ENCODE data around the gene SORBS1.

The SORBS1 gene

DNA sequence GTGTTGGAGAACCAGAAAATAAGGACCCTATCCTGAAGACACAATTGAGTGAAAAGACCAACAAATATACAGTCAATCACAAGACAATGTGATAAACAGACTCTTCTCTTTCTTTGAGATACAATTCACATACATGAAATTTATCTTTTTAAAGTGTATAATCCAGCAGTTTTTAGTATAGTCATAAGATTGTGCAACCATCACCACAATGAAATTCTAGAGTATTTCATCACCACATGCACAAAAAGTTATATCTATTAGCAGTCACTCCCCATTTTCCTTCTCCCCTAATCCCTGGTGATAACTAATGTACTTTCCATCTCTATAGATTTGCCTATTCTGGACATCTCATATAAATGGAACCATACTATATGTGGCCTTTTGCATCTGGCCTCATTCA is 8.2 kb upstream of the SORBS1 start:
- TF ChIP-seq, protein P1, sequence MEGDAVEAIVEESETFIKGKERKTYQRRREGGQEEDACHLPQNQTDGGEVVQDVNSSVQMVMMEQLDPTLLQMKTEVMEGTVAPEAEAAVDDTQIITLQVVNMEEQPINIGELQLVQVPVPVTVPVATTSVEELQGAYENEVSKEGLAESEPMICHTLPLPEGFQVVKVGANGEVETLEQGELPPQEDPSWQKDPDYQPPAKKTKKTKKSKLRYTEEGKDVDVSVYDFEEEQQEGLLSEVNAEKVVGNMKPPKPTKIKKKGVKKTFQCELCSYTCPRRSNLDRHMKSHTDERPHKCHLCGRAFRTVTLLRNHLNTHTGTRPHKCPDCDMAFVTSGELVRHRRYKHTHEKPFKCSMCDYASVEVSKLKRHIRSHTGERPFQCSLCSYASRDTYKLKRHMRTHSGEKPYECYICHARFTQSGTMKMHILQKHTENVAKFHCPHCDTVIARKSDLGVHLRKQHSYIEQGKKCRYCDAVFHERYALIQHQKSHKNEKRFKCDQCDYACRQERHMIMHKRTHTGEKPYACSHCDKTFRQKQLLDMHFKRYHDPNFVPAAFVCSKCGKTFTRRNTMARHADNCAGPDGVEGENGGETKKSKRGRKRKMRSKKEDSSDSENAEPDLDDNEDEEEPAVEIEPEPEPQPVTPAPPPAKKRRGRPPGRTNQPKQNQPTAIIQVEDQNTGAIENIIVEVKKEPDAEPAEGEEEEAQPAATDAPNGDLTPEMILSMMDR (IDR thresholded peaks at IDR 0.05; ENCODE audit: extremely low read depth, insufficient read depth, missing control alignments): no peak
- no peak for DNase-seq (ENCODE audit: low spot score)
- in situ Hi-C loops (cut with MboI; ENCODE audit: low pct_unique_long_range_greater_than_20kb, low sequenced_read_pairs, unreplicated experiment): no loop called here

- in situ Hi-C loops (cut with MboI; ENCODE audit: low pct_unique_long_range_greater_than_20kb, low sequenced_read_pairs, unreplicated experiment): no loop called here
- TF ChIP-seq, protein P1 (IDR thresholded peaks at IDR 0.05; ENCODE audit: extremely low read depth, insufficient read depth, missing control alignments): no peak
- DNase-seq (ENCODE audit: low spot score): no peak
These were observed 6.9 kb upstream of the SORBS1 start for GRCh38 chr10:95567903-95568630.

GRCh38 chr10:95566136-95566535 is 5.0 kb upstream of the SORBS1 start:
- DNase-seq (ENCODE audit: low spot score): no peak
- in situ Hi-C loops (cut with MboI; ENCODE audit: low pct_unique_long_range_greater_than_20kb, low sequenced_read_pairs, unreplicated experiment): no loop called here
- TF ChIP-seq, protein P1 (IDR thresholded peaks at IDR 0.05; ENCODE audit: extremely low read depth, insufficient read depth, missing control alignments): no peak

DNA sequence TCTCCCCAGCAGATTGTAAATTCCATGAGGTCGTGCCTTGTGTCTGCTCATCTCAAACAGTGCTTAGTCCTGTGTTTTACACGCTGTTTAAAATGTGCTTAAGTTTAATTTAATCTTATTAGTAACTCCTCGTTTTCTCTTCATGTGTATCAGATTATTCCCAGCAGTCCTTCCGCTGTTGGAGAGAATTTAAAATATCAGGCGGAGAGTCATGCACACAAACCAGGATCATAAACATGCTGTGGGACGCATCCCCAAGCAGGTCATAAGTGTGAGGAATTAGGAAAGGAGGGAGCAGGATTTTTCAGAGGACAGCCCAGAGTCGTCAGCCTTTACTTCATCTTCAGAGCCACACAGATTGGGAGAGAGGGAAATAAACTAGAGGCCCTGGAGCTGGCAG is 4.2 kb upstream of the SORBS1 start:
- in situ Hi-C loops (cut with MboI; ENCODE audit: low pct_unique_long_range_greater_than_20kb, low sequenced_read_pairs, unreplicated experiment): no loop called here
- TF ChIP-seq, protein P1 (IDR thresholded peaks at IDR 0.05; ENCODE audit: extremely low read depth, insufficient read depth, missing control alignments): no peak
- DNase-seq (ENCODE audit: low spot score): no peak

DNA sequence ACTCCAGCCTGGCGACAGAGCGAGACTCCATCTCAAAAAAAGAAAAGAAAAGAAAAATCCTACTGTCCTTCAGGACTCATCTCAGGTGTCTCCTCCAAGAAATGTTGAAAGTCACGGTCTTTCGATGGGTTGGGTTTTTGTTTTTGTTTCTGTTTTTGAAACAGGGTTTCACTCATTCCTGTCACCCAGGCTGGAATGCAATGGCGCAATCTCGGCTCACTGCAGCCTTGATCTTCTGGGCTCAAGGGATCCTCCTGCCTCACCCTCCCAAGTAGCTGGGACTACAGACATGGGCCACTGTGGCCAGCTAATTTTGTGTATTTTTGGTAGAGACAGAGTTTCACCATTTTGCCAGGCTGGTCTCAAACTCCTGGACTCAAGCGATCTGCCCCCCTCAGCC is 3.1 kb upstream of the SORBS1 start:
- in situ Hi-C loops (cut with MboI; ENCODE audit: low pct_unique_long_range_greater_than_20kb, low sequenced_read_pairs, unreplicated experiment): no loop called here
- TF ChIP-seq, protein P1 (IDR thresholded peaks at IDR 0.05; ENCODE audit: extremely low read depth, insufficient read depth, missing control alignments): no peak
- no peak for DNase-seq (ENCODE audit: low spot score)

GRCh38 chr10:95562341-95562965 is 1.3 kb upstream of the SORBS1 start:
- in situ Hi-C loops (cut with MboI; ENCODE audit: low pct_unique_long_range_greater_than_20kb, low sequenced_read_pairs, unreplicated experiment): no loop called here
- no peak for DNase-seq (ENCODE audit: low spot score)

More at GRCh38 chr10:95562341-95562965, 1.3 kb upstream of the SORBS1 start:
- TF ChIP-seq, protein P1 (IDR thresholded peaks at IDR 0.05; ENCODE audit: extremely low read depth, insufficient read depth, missing control alignments): no peak

Data from GM13977 (cell line).